ENCODE results near the gene INSRR. TPM values are rescaled to one million over a fixed set of nuclear protein-coding genes. Genes with fewer than 3 reads are reported as not detected.

INSRR gene
- total RNA-seq, 6 experiments from 2014 or later = not detected

DNA sequence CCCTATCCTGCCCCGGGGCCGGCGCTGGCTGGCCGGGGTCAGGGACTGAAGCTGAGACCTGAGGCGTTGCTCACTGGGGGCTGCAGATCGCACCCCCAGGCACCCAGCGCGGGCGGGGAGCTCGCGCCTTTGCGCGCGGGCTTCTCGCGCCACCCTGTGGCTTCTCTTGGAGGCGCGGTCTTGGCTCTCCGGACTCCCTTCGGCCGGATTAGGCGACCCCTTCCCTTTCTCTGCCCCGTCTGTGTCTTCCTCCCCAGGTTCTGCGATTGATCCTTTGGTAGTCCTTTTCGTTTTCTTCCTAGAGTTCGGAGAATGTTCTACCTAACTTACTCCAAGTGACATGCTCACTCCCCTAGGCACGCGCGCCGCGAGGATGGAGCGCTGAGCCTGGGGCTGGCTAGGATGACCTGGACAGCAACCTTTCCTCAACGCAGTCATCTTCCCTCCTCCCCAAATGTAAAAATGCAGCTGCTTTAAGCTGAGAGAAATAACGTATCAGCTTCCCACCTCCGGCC lies 1.3 kb upstream of the INSRR start:
- Mint-ChIP-seq H3K27ac (no peak overlapping the region), H3K4me1 (ENCODE audit: low read depth) (peaks cover 12% of the 10 kb centered on the region), H3K36me3 (ENCODE audit: low read depth) (no peaks in the 10 kb centered on the region), H3K27me3 (ENCODE audit: insufficient read depth) (peaks cover 45% of the 10 kb centered on the region), H3K4me3 (peak overlapping the region; percentile 69), H3K9me3 (no peaks in the 10 kb centered on the region)
- DNase-seq = no peak
- TF ChIP-seq, protein P1, sequence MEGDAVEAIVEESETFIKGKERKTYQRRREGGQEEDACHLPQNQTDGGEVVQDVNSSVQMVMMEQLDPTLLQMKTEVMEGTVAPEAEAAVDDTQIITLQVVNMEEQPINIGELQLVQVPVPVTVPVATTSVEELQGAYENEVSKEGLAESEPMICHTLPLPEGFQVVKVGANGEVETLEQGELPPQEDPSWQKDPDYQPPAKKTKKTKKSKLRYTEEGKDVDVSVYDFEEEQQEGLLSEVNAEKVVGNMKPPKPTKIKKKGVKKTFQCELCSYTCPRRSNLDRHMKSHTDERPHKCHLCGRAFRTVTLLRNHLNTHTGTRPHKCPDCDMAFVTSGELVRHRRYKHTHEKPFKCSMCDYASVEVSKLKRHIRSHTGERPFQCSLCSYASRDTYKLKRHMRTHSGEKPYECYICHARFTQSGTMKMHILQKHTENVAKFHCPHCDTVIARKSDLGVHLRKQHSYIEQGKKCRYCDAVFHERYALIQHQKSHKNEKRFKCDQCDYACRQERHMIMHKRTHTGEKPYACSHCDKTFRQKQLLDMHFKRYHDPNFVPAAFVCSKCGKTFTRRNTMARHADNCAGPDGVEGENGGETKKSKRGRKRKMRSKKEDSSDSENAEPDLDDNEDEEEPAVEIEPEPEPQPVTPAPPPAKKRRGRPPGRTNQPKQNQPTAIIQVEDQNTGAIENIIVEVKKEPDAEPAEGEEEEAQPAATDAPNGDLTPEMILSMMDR (IDR thresholded peaks at IDR 0.05) = peak; percentile 89

DNA sequence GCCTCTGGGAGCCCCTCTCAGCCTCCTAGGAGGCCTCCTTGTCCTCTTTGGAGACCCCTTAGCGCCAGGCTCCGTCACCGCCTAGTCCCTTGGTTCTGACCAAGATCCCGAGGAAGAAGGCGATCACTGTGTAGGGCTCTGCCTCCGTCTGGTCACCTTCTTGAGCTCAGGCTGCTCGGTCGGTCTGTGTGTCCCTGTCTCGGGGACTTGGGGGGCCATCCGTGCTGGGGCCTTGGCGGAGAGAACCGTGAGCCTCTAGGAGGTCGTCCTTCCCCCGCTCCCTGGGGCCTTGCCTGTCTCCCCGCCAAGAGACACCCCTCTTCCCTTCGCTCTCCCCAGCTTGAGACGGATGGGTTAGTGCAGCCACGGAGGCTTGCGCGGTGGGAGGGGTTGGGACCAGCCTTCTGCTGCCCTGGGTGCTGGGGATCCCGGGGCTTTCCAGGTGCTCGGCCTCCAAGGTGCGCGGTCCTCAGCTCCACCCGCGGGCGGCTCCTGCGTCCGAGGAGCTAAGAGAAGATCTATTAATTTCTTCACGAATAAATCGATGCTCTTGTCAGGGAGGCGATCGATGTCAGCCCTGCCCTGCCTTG lies 701 bp upstream of the INSRR start:
- TF ChIP-seq, protein P1 (IDR thresholded peaks at IDR 0.05) = no peak
- H3K4me3 Mint-ChIP-seq = peak overlapping the region; percentile 69
- H3K27me3 Mint-ChIP-seq (ENCODE audit: insufficient read depth) = peaks cover 49% of the 10 kb centered on the region
- no peaks in the 10 kb centered on the region for H3K36me3 Mint-ChIP-seq (ENCODE audit: low read depth)
- no peak overlapping the region for H3K27ac Mint-ChIP-seq
- no peaks in the 10 kb centered on the region for H3K9me3 Mint-ChIP-seq
- no peak for DNase-seq
- H3K4me1 Mint-ChIP-seq (ENCODE audit: low read depth) = peaks cover 12% of the 10 kb centered on the region

DNA sequence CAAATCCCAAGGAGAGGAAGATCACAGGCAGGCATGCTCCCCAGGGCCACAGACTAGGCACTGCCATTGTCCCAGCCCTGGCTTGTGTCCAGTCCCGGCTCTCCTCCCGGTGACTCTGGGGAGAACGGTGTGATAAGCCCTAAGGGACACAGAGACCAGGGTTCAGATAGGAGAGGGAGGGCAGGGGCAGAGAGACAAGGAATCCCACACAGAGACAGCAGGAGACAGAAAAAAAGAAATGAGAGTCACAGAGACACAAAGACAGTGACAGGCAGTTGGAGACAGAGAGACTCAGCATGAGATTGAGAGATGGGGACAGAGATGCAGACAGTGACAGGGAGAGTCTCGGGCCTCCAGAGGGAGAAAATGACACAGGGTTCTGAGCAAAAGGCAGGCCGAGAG lies 361 bp downstream of the INSRR start:
- H3K27me3 Mint-ChIP-seq (ENCODE audit: insufficient read depth) = peaks cover 45% of the 10 kb centered on the region
- H3K4me1 Mint-ChIP-seq (ENCODE audit: low read depth) = peaks cover 12% of the 10 kb centered on the region
- DNase-seq = no peak
- TF ChIP-seq, protein P1 (IDR thresholded peaks at IDR 0.05) = no peak
- H3K9me3 Mint-ChIP-seq = no peaks in the 10 kb centered on the region
- H3K36me3 Mint-ChIP-seq (ENCODE audit: low read depth) = no peaks in the 10 kb centered on the region
- no peak overlapping the region for H3K27ac Mint-ChIP-seq
- peak overlapping the region; percentile 60 for H3K4me3 Mint-ChIP-seq

DNA sequence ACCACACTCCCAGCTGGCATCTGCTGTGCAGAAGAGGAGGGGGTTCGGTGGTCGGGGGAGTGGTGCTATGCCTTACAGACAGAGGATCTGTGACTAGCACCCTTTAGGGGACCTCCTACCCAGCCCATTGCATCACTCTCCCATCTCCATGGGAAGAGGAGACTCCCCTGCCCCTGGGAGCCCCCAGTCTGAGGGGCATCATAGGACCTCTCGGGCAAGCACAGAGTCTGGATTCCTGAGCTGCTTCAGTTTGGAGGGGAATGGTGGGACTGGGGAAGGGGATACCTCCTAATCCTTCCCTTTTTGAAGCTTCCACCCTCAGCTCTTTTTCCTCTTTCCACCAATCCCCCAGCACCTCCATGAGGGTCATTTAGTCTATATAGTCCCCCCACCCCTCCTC lies 1.4 kb downstream of the INSRR start:
- no peaks in the 10 kb centered on the region for H3K9me3 Mint-ChIP-seq
- no peak overlapping the region for H3K4me3 Mint-ChIP-seq
- H3K27me3 Mint-ChIP-seq (ENCODE audit: insufficient read depth) = peaks cover 42% of the 10 kb centered on the region
- H3K27ac Mint-ChIP-seq = no peak overlapping the region
- H3K4me1 Mint-ChIP-seq (ENCODE audit: low read depth) = peaks cover 12% of the 10 kb centered on the region
- H3K36me3 Mint-ChIP-seq (ENCODE audit: low read depth) = no peaks in the 10 kb centered on the region
- TF ChIP-seq, protein P1 (IDR thresholded peaks at IDR 0.05) = no peak
- no peak for DNase-seq

DNA sequence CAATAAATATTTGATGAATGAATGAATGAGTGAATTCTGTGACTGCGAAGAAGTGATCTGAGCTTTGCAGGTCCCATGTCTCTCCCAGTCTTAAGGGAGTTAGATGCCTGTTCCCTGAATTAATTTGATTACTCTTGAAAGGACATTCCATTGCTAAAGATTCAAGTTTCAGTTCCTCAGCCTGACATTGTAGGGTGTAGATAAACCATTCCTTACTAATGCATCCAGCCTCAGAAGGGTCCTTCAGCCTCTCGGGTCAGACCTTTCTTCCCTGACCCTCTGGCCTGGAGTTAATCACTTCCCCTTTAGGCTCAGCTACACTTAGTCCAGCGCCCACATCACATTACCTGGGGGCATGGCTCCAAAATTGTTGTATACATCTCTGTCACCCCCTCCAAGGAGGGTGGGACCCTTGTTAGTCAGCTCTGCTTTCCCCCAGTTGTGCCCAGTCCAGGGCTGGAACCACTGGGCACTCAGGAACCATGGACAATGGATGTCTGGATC lies 2.6 kb downstream of the INSRR start:
- Mint-ChIP-seq H3K36me3 (ENCODE audit: low read depth) (no peaks in the 10 kb centered on the region), H3K4me3 (no peak overlapping the region), H3K27me3 (ENCODE audit: insufficient read depth) (peaks cover 42% of the 10 kb centered on the region), H3K27ac (no peak overlapping the region), H3K9me3 (no peaks in the 10 kb centered on the region), H3K4me1 (ENCODE audit: low read depth) (peaks cover 12% of the 10 kb centered on the region)
- DNase-seq = no peak
- TF ChIP-seq, protein P1 (IDR thresholded peaks at IDR 0.05) = no peak

All from HFFc6 (cell line).